NCI-H2196 (cell line): ENCODE measurements around the gene THBS1.

ENCODE experiments used
- DNase-seq: peaks from one replicate; lab custom pipeline; 2025; ENCODE audit not compliant: unreplicated experiment; lab: John Stamatoyannopoulos, UW

THBS1 gene

DNA sequence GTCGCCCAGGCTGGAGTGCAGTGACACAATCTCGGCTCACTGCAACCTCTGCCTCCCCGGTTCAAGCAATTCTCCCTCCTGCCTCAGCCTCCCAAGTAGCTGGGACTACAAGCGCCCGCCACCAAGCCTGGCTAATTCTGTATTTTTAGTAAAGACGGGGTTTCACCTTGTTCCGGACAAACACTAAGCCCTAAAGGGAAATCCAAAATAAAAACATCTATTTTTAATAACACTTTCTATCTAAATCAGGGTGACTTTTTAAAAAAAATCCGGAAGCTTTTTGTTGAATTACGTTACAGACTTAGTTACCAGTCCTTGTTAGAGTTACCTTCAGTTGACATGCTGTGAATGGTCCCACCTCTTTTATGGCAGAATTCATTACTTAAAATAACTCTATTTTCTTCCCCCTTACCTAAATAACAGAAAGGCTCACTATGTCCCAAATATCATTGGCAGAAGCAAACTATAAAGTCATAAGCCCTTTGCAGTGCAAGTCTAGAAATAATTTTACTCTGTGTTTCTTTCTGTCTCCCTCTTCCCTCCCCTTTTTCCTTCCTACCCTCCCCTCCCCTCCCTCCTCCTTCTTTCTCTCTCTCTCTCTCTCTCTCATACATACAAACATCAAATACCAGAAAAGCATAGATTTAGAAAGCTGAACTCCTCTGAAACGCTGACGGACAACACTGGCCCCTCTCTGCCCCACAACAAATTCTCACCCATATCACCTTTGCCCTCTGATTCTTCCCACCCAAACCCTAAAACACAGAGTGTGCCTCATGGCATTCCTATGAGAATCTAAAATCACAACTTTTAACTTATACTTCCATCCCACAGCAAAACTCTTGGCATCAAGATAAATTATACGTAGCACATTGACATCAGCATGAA is 18.3 kb downstream of the THBS1 start:
- no peak for DNase-seq

- DNase-seq = no peak
These were observed 19.0 kb downstream of the THBS1 start for GRCh38 chr15:39599871-39600270.

- no peak for DNase-seq
These were observed 21.3 kb downstream of the THBS1 start for GRCh38 chr15:39602143-39602542.

- no peak for DNase-seq
These were observed 24.3 kb downstream of the THBS1 start for GRCh38 chr15:39605146-39605545.

GRCh38 chr15:39608185-39609139 is 27.6 kb downstream of the THBS1 start:
- no peak for DNase-seq

DNA sequence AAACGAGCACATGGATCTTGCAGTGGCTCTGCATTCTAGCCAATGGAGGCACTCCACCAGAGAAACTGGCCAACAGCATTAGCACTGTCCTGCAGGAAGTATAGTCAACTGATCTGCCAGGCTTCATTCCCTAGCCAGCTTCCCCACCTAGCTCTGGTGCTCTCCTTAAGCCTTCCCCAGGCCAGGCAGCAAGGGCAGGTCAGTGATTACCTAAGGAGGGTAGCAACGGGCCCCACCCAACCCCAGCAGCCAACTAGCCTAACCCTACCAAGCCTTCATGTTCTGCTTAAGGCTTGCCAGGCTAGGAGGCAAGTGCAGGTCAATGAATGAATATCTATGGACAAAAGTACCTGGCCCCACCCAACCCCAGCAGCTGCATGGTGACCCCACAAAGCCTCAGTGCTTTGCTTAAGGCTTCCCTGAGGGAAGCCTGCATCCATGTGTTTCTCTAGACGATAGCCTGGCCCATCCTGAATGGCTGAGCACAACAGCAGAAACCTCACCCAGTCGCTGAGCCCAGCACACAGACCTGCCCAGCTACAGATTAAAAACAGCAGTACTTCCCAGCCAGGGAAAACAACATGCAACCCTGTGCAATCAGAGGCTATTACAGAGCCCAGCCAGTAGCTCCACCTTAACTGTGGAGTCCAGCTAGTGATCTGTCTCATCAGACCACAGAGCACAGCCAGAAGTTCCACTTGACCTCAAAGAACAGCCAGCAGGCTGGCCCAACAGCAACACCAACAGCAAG is 28.5 kb downstream of the THBS1 start:
- no peak for DNase-seq

DNA sequence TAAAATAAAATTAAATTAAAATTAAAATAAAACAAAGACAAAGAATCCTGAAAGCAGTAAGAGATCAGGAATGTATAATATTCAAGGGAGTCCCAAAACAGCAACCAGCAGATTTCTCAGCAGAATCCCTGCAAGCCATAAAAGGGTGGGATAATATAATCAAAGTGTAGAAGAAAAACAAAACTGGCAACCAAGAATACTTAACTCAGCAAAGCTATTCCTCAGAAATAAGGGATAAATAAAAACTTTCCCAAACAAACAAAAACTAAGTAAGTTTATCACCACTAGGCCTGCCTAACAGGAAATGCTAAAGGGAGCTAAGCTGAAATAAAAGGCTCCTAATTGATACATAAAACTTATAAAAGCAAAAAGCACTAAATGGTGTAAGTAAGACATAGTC is 29.8 kb downstream of the THBS1 start:
- no peak for DNase-seq

GRCh38 chr15:39613271-39613670 is 32.4 kb downstream of the THBS1 start:
- DNase-seq = no peak

DNA sequence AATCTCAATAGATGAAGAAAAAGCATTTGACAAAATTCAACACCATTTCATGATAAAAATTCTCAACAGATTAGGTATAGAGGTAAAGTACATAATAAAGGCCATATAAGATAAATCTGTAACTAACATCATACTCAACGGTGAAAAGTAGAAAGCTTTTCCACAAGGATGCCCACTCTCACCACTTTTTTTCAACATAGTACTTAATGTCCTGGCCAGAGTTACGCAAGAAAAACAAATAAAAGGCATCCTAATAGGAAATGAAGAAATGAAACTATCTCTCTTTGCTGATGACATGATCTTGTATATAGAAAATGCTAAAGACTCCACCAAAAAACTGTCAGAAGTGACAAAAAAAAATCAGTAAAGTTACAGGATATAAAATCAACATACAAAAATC is 33.0 kb downstream of the THBS1 start:
- no peak for DNase-seq

GRCh38 chr15:39616731-39617455 is 36.0 kb downstream of the THBS1 start:
- DNase-seq = no peak

- no peak for DNase-seq
These were observed 37.4 kb downstream of the THBS1 start for GRCh38 chr15:39618063-39618823.

DNA sequence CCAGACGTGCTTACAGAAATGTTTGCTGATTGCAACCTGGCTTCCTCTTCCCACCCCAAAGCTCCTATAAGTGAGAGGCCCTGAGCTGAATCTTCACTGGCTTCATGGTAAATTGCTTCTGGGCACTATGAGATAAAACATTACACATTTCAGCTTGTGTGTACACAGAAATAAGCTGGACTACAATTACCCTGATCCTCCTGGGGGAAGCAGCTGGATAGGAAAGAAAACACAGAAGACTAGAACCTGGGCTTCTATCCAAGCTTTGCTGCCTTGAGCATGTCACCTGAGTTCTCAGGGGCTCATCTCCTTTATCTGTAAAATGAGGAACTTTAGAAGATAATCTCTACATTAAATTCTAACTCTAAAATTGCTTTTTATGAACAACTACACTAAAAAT is 40.3 kb downstream of the THBS1 start:
- DNase-seq = peak; percentile 32

DNA sequence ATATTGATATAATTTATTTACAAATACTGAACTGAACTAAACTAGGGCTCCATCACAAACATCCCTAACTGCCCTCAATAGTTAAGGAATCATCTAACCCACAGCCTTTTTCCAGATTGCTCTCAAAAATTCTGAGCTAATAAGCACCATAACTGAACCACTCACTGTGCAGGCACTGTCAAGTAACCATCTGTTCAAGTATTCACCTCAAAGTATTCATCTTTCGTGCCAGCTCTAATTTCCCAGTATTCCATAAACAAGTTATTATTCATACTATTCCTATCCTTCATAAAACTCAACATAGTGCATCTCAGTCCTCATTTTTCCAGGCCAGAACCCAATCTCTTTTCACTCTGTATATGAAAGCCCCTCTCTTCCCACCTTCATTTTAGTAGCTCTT is 41.1 kb downstream of the THBS1 start:
- no peak for DNase-seq

- DNase-seq = no peak
These were observed 42.0 kb downstream of the THBS1 start for GRCh38 chr15:39622660-39623516.

DNA sequence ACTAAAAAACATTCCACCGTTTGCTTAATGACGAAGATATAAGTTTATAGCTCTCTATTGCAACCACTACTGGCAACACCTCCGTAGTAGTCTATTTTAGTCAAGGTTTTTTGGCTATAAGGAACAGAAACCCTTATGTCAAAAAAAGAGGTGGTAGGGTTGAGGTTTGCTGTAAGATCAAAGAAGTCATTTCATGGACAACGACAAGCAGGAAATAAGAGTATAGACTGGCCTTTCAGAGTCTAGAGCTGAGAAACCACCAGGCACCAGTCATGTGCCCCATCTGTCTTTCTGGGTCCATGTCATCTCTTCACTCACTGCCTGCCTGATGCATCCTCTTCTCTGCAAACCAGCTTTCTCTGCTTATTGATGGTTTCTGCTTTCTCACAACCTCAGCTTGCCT is 42.7 kb downstream of the THBS1 start:
- DNase-seq = no peak

DNA sequence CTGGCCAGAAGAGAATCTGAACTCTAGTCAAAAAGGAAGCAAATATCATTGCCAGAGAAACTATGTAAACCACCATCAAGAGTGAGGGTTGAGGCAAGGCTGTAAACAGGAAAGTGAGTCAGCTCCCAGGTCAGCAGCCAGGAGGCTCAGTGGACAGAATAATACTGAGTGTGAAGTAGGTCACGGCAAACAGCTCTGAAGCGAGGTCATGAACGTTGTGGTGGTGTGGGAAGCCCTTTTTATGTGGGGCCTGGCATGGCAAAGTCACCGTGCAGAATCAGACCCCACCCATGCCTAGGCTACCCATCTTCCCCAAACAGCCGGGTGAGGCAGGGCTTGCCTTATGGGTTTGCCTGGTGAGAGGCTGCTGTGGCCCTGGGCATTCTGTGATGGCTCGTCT is 43.9 kb downstream of the THBS1 start:
- DNase-seq = no peak

- DNase-seq = no peak
These were observed 44.6 kb downstream of the THBS1 start for GRCh38 chr15:39625451-39625850.

DNA sequence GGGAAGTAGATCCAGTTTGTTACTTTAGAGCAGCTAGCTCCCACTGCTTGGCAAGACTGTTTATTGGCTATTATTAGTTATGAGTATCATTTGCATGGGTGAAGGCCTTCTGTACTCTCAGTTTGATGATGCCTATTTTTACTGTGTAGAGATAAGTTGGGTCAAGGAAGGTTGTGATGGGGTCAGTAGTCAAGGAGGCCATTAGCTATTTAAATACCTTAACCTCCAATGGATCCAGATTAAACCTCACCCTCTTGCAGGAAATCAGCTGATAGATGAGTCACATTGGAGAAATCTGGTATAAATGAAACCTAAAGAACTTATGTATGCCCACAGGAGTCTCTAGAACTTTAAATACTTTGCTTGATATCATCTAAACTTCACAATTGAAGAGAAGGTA is 45.0 kb downstream of the THBS1 start:
- no peak for DNase-seq
